H1 (cell line): ENCODE measurements around the gene PTPRT. TPM values are rescaled to one million over a fixed set of nuclear protein-coding genes. Genes with fewer than 3 reads are reported as not detected.

Experiments
- CTCF ChIA-PET: fragments of 300-600 bp; sonication (Branson Sonifier 250); formaldehyde crosslinking; loops from one replicate; lab custom pipeline; 2021; ENCODE audit not compliant: partially characterized antibody; lab: Charles Lee
- POLR2A ChIA-PET: fragments of 300-600 bp; sonication (Branson Sonifier 250); formaldehyde crosslinking; loops from one replicate; lab custom pipeline; 2021; ENCODE audit warnings: inconsistent platforms; ENCODE audit not compliant: partially characterized antibody; lab: Charles Lee
- DNase-seq, 2 experiments: peaks; one replicate each; pipeline versions ENCODE4 v3.0.0 to v3.0.0-alpha.2; 2010 to 2022; ENCODE audit warnings: low spot score in 2 of 2, low read depth in 1 of 2, mixed read lengths in 1 of 2
- FAIRE-seq: peaks from 2 replicates; lab custom pipeline; 2011; peaks lifted over from hg19 to GRCh38; lab: Jason Lieb, UNC
- H2AFZ ChIP-seq: 2 replicates; pipeline ENCODE4 v1.8.1; 2012; ENCODE audit warnings: low read length, inconsistent platforms
- H2AK5ac ChIP-seq: 2 replicates; pipeline ENCODE4 v1.6.1; 2013; ENCODE audit warnings: low read depth, low read length
- H2BK120ac ChIP-seq: replicated peaks from 2 replicates; pipeline ENCODE3; 2013; ENCODE audit warnings: low read depth, low read length, inconsistent platforms
- H2BK12ac ChIP-seq: 2 replicates; pipeline ENCODE4 v1.6.1; 2013; ENCODE audit warnings: low read depth, low read length
- H2BK15ac ChIP-seq: 2 replicates; pipeline ENCODE4 v1.6.1; 2013; ENCODE audit warnings: low read length
- H2BK20ac ChIP-seq: 2 replicates; pipeline ENCODE4 v1.6.1; 2013; ENCODE audit warnings: low read length
- H2BK5ac ChIP-seq: 2 replicates; pipeline ENCODE4 v1.6.1; 2013; ENCODE audit warnings: low read depth, low read length
- H3K14ac ChIP-seq: 2 replicates; pipeline ENCODE4 v1.6.1; 2013; ENCODE audit warnings: inconsistent platforms; ENCODE audit not compliant: insufficient read length
- H3K18ac ChIP-seq: 2 replicates; pipeline ENCODE4 v1.6.1; 2013; ENCODE audit warnings: low read length; ENCODE audit errors: extremely low read depth
- H3K23ac ChIP-seq: 2 replicates; pipeline ENCODE4 v1.6.1; 2013; ENCODE audit warnings: inconsistent platforms; ENCODE audit not compliant: insufficient read length
- H3K23me2 ChIP-seq: 2 replicates; pipeline ENCODE4 v1.6.1; 2013; ENCODE audit warnings: low read depth, low read length
- H3K27ac ChIP-seq: 2 replicates; pipeline ENCODE4 v1.6.1; 2011; ENCODE audit warnings: low read depth, low read length, inconsistent platforms
- H3K27me3 ChIP-seq, 4 experiments: replicated peaks in 1 of 4; 1 replicate in 1 of 4; 2 replicates in 3 of 4; pipeline versions ENCODE4 v1.6.1 to v1.8.1; 2011 to 2013; ENCODE audit warnings: low read length in 3 of 4, mild to moderate bottlenecking in 3 of 4, inconsistent platforms in 2 of 4, mixed read lengths in 2 of 4, moderate library complexity in 1 of 4; ENCODE audit not compliant: control insufficient read depth in 3 of 4, insufficient read depth in 3 of 4; ENCODE audit errors: extremely low read depth in 1 of 4
- H3K36me3 ChIP-seq, 4 experiments: 2 replicates each; pipeline versions ENCODE4 v1.6.1 to v1.8.1; 2011 to 2013; ENCODE audit warnings: mild to moderate bottlenecking in 4 of 4, low read length in 3 of 4, moderate library complexity in 2 of 4, control low read depth in 1 of 4, inconsistent platforms in 1 of 4; ENCODE audit not compliant: insufficient read depth in 4 of 4, control insufficient read depth in 2 of 4
- H3K4ac ChIP-seq: replicated peaks from 2 replicates; pipeline ENCODE3; 2013; ENCODE audit warnings: low read length, low read depth, mixed read lengths, inconsistent platforms; ENCODE audit not compliant: insufficient read length
- H3K4me1 ChIP-seq, 4 experiments: replicated peaks in 1 of 4; 1 replicate in 1 of 4; 2 replicates in 3 of 4; pipeline versions ENCODE4 v1.6.1 to v1.8.1; 2011 to 2013; ENCODE audit warnings: low read length in 3 of 4, inconsistent platforms in 2 of 4, mixed read lengths in 1 of 4; ENCODE audit not compliant: insufficient read depth in 4 of 4, control insufficient read depth in 3 of 4
- H3K4me2 ChIP-seq, 2 experiments: 2 replicates each; pipeline versions ENCODE4 v1.6.1 to v1.8.1; 2011 to 2013; ENCODE audit warnings: low read depth in 2 of 2, low read length in 2 of 2, control low read depth in 1 of 2, inconsistent platforms in 1 of 2, mild to moderate bottlenecking in 1 of 2; ENCODE audit not compliant: insufficient read depth in 1 of 2
- H3K4me3 ChIP-seq, 4 experiments: fragments of 200-600, 300-600 bp in 1 of 4; sonication (generic), shearing (Covaris generic), sonication (Bioruptor Twin) in 1 of 4; 2 replicates each; pipeline versions ENCODE4 v1.5.1 to v1.8.1; 2011 to 2016; ENCODE audit warnings: low read length in 4 of 4, low read depth in 3 of 4, control low read depth in 2 of 4, inconsistent platforms in 2 of 4, mild to moderate bottlenecking in 2 of 4, mixed read lengths in 1 of 4, moderate library complexity in 1 of 4; ENCODE audit not compliant: insufficient read depth in 2 of 4; ENCODE audit errors: extremely low read depth in 1 of 4
- H3K56ac ChIP-seq: replicated peaks from 2 replicates; pipeline ENCODE3; 2013; ENCODE audit warnings: low read depth, mild to moderate bottlenecking, mixed read lengths, low read length, inconsistent platforms; ENCODE audit not compliant: insufficient read length
- H3K79me1 ChIP-seq: 2 replicates; pipeline ENCODE4 v1.6.1; 2013; ENCODE audit warnings: low read depth, low read length, control low read depth
- H3K79me2 ChIP-seq, 2 experiments: 2 replicates each; pipeline versions ENCODE4 v1.6.1 to v1.8.1; 2012 to 2013; ENCODE audit warnings: low read length in 2 of 2, mild to moderate bottlenecking in 2 of 2, inconsistent platforms in 1 of 2; ENCODE audit not compliant: insufficient read depth in 2 of 2, control insufficient read depth in 1 of 2
- H3K9ac ChIP-seq, 4 experiments: replicated peaks in 1 of 4; 1 replicate in 1 of 4; 2 replicates in 3 of 4; pipeline versions ENCODE4 v1.6.1 to v1.8.1; 2011 to 2013; ENCODE audit warnings: low read depth in 3 of 4, low read length in 3 of 4, control low read depth in 2 of 4, mild to moderate bottlenecking in 2 of 4, moderate library complexity in 2 of 4, inconsistent platforms in 1 of 4; ENCODE audit errors: extremely low read depth in 1 of 4
- H3K9me3 ChIP-seq, 2 experiments: 2 replicates each; pipeline versions ENCODE4 v1.6.1 to v1.8.1; 2012 to 2013; ENCODE audit warnings: mild to moderate bottlenecking in 2 of 2, moderate library complexity in 2 of 2, control low read depth in 1 of 2, inconsistent platforms in 1 of 2, low read depth in 1 of 2, low read length in 1 of 2, mixed read lengths in 1 of 2; ENCODE audit not compliant: insufficient read depth in 2 of 2
- H4K20me1 ChIP-seq, 2 experiments: replicated peaks in 1 of 2; 2 replicates each; pipeline versions ENCODE3 to v1.8.1; 2011 to 2013; ENCODE audit warnings: inconsistent platforms in 2 of 2, low read length in 2 of 2, mild to moderate bottlenecking in 1 of 2; ENCODE audit not compliant: insufficient read depth in 2 of 2, control insufficient read depth in 1 of 2
- H4K5ac ChIP-seq: 2 replicates; pipeline ENCODE4 v1.6.1; 2013; ENCODE audit warnings: low read length, low read depth, mixed read lengths, inconsistent platforms; ENCODE audit not compliant: insufficient read length
- H4K8ac ChIP-seq: 2 replicates; pipeline ENCODE4 v1.8.0; 2013; ENCODE audit warnings: mild to moderate bottlenecking, moderate library complexity, low read length, inconsistent platforms; ENCODE audit not compliant: insufficient read depth; ENCODE audit errors: extremely low read depth
- H4K91ac ChIP-seq: replicated peaks from 2 replicates; pipeline ENCODE3; 2013; ENCODE audit warnings: low read length, mixed read lengths, inconsistent platforms; ENCODE audit not compliant: insufficient read length
- BCL11A ChIP-seq, 2 experiments: IDR thresholded peaks; one replicate each; pipeline ENCODE4 v1.6.1; 2011; ENCODE audit warnings: low read depth in 2 of 2, low read length in 2 of 2, mild to moderate bottlenecking in 2 of 2
- BRCA1 ChIP-seq: IDR thresholded peaks from 2 replicates; pipeline ENCODE4 v1.6.1; 2012; ENCODE audit warnings: low read depth, low read length, improper control_type of control experiment
- CEBPB ChIP-seq: IDR thresholded peaks from 2 replicates; pipeline ENCODE4 v1.6.1; 2012; ENCODE audit warnings: low read depth, low read length
- CHD1 ChIP-seq: IDR thresholded peaks from 2 replicates; pipeline ENCODE4 v1.6.1; 2012; ENCODE audit warnings: low read depth, low read length, improper control_type of control experiment
- CREB1 ChIP-seq: IDR thresholded peaks from 2 replicates; pipeline ENCODE4 v1.6.1; 2012; ENCODE audit warnings: inconsistent platforms
- EZH2 ChIP-seq: fragments of 200-600 bp; sonication (generic); IDR thresholded peaks from 2 replicates; pipeline ENCODE4 v1.7.1; 2012; ENCODE audit warnings: low read depth, mild to moderate bottlenecking, moderate library complexity, low read length, inconsistent platforms; ENCODE audit not compliant: severe bottlenecking
- HDAC2 ChIP-seq, 2 experiments: fragments of 300-600 bp in 1 of 2; sonication (generic) in 1 of 2; IDR thresholded peaks; 2 replicates each; pipeline ENCODE4 v1.6.1; 2011 to 2012; ENCODE audit warnings: low read depth in 2 of 2, low read length in 2 of 2, mild to moderate bottlenecking in 2 of 2, moderate library complexity in 2 of 2, borderline replicate concordance in 1 of 2, inconsistent platforms in 1 of 2
- KDM4A ChIP-seq: IDR thresholded peaks from one replicate; pipeline ENCODE4 v1.7.1; 2012; ENCODE audit warnings: low read depth, mild to moderate bottlenecking, moderate library complexity, low read length, inconsistent platforms; ENCODE audit not compliant: severe bottlenecking
- POU5F1 ChIP-seq: IDR thresholded peaks from 2 replicates; pipeline ENCODE4 v1.6.1; 2011; ENCODE audit warnings: low read depth, mild to moderate bottlenecking, low read length, moderate library complexity
- RAD21 ChIP-seq, 2 experiments: IDR thresholded peaks in 1 of 2; conservative IDR thresholded peaks in 1 of 2; 2 replicates each; pipeline ENCODE4 v1.6.1; 2011; ENCODE audit warnings: low read depth in 2 of 2, low read length in 2 of 2, improper control_type of control experiment in 1 of 2, inconsistent platforms in 1 of 2, mild to moderate bottlenecking in 1 of 2, moderate library complexity in 1 of 2
- RFX5 ChIP-seq: IDR thresholded peaks from 2 replicates; pipeline ENCODE4 v1.6.1; 2011; ENCODE audit warnings: low read depth, low read length, improper control_type of control experiment, borderline replicate concordance
- SIN3A ChIP-seq, 2 experiments: IDR thresholded peaks in 1 of 2; conservative IDR thresholded peaks in 1 of 2; 2 replicates each; pipeline ENCODE4 v1.6.1; 2011 to 2012; ENCODE audit warnings: low read length in 2 of 2, improper control_type of control experiment in 1 of 2, low read depth in 1 of 2, mild to moderate bottlenecking in 1 of 2
- SIRT6 ChIP-seq: IDR thresholded peaks from one replicate; pipeline ENCODE4 v1.7.1; 2012; ENCODE audit warnings: low read length, inconsistent platforms
- SP1 ChIP-seq: IDR thresholded peaks from 2 replicates; pipeline ENCODE4 v1.6.1; 2011; ENCODE audit warnings: low read depth, low read length
- SUZ12 ChIP-seq: fragments of 200-600 bp; sonication (generic); IDR thresholded peaks from 2 replicates; pipeline ENCODE4 v1.6.1; 2012; ENCODE audit warnings: mild to moderate bottlenecking, inconsistent platforms, low read length, moderate library complexity, mixed read lengths
- WGBS, 2 experiments: shearing (Covaris generic) in 1 of 2; methylation state at CpG; one replicate each; pipeline versions ENCODE4 v1.1.6 to v1.1.7; 2013 to 2015; ENCODE audit warnings: low lambda C conversion rate in 2 of 2, mixed read lengths in 2 of 2, inconsistent platforms in 1 of 2, low coverage in 1 of 2, missing lambda C conversion rate in 1 of 2; ENCODE audit not compliant: insufficient replicate concordance in 2 of 2, insufficient coverage in 1 of 2, insufficient read length in 1 of 2; ENCODE audit errors: extremely low coverage in 1 of 2, missing lambda C conversion rate in 1 of 2; 5-methylcytosine and 5-hydroxymethylcytosine counted together
- polyA plus RNA-seq, 7 experiments: library from polyadenylated mRNA; depleted of rRNA in 3 of 7; stranded (reverse) in 5 of 7; unstranded in 2 of 7; fragments of >200 nt in 5 of 7; fragments of 200-250 nt in 2 of 7; gene quantifications; 1 replicate in 5 of 7; 2 replicates in 1 of 7; 4 replicates in 1 of 7; pipeline versions ENCODE4 v1.2.1 to v1.2.3, GENCODE V29; 2011 to 2013; ENCODE audit warnings: missing spikeins in 2 of 7, mixed read lengths in 2 of 7
- total RNA-seq: library from RNA; stranded (reverse); fragmentation: NEBNext Ultra II Directional; extraction: Animal tissue kit (Norgen Biotek cat#: 25700); gene quantifications from 2 replicates; pipeline ENCODE4 v1.2.1, GENCODE V29; 2021

PTPRT gene
- total and polyA plus RNA-seq, 2 of the 8 experiments (the other 6 are each of a cell fraction or from before 2014, with no cell fraction given): 0.33 to 1.8 TPM

GRCh38 chr20:43124241-43124640 lies 65.5 kb downstream of the PTPRT start:
- H3K27me3 ChIP-seq: no peaks in the 10 kb centered on the region
- H3K18ac ChIP-seq: no peak overlapping the region
- no peak overlapping the region for H3K14ac ChIP-seq
- no peak overlapping the region for H3K27ac ChIP-seq
- ChIA-PET CTCF (interaction anchor here (0.6 to 1.2 kb wide), 4 partner anchors 9 to 914 kb away, joined by 3 to 4 read pairs (median 3); no protein-coding TSS in a partner anchor), POLR2A (no interaction called here)
- no peaks in the 10 kb centered on the region for H3K36me3 ChIP-seq
- FAIRE-seq (no peak), DNase-seq (no peak)
- no peak overlapping the region for H2BK5ac ChIP-seq
- no peak overlapping the region for H3K23ac ChIP-seq
- H3K23me2 ChIP-seq: no peaks in the 10 kb centered on the region
- no peak overlapping the region for H2BK120ac ChIP-seq
- no peak overlapping the region for H2BK12ac ChIP-seq
- H3K4me1 ChIP-seq: no peaks in the 10 kb centered on the region
- H4K8ac ChIP-seq: no peak overlapping the region
- H4K20me1 ChIP-seq: no peaks in the 10 kb centered on the region
- H2BK20ac ChIP-seq: no peak overlapping the region
- no peak overlapping the region for H4K5ac ChIP-seq
- no peak overlapping the region for H2BK15ac ChIP-seq
- no peak overlapping the region for H3K4me2 ChIP-seq
- no peak overlapping the region for H3K4ac ChIP-seq
- no peak overlapping the region for H3K56ac ChIP-seq
- H4K91ac ChIP-seq: no peak overlapping the region
- no peaks in the 10 kb centered on the region for H3K79me1 ChIP-seq
- no peak overlapping the region for H2AFZ ChIP-seq
- H2AK5ac ChIP-seq: no peak overlapping the region
- H3K79me2 ChIP-seq: no peaks in the 10 kb centered on the region
- H3K4me3 ChIP-seq: no peak overlapping the region
- no peak overlapping the region for H3K9ac ChIP-seq
- H3K9me3 ChIP-seq: no peaks in the 10 kb centered on the region
- 96% methylated on average over 5 of the region's 5 CpGs; no CpG with 5 or more reads in 1 of the 2 experiments for WGBS, 2 experiments
- TF ChIP-seq CREB1: no peak
- no peak for TF ChIP-seq CHD1
- no peak for TF ChIP-seq RFX5
- no peak for TF ChIP-seq RAD21 (IDR thresholded peaks at IDR 0.05 in 1 of 2, conservative IDR thresholded peaks at IDR 0.05 in 1 of 2; ENCODE audit: low read depth in 2 of 2, low read length in 2 of 2)
- TF ChIP-seq POU5F1: no peak
- no peak for TF ChIP-seq HDAC2 (IDR thresholded peaks at IDR 0.05; ENCODE audit: borderline replicate concordance in 1 of 2, low read depth in 2 of 2, low read length in 2 of 2)
- TF ChIP-seq SIRT6: no peak
- no peak for TF ChIP-seq SIN3A (conservative IDR thresholded peaks at IDR 0.05 in 1 of 2, IDR thresholded peaks at IDR 0.05 in 1 of 2; ENCODE audit: low read depth in 1 of 2, low read length in 2 of 2)
- no peak for TF ChIP-seq BRCA1
- no peak for TF ChIP-seq EZH2
- no peak for TF ChIP-seq KDM4A
- no peak for TF ChIP-seq SUZ12
- TF ChIP-seq CEBPB: no peak
- no peak for TF ChIP-seq SP1
- no peak for TF ChIP-seq BCL11A (IDR thresholded peaks at IDR 0.05; ENCODE audit: low read depth in 2 of 2, low read length in 2 of 2)
